Measurements from ENCODE around the gene C9. TPM values are rescaled to one million over a fixed set of nuclear protein-coding genes. Genes with fewer than 3 reads are reported as not detected.

The C9 gene
- total RNA-seq, 4 donors from 2014 or later, result not detected

DNA sequence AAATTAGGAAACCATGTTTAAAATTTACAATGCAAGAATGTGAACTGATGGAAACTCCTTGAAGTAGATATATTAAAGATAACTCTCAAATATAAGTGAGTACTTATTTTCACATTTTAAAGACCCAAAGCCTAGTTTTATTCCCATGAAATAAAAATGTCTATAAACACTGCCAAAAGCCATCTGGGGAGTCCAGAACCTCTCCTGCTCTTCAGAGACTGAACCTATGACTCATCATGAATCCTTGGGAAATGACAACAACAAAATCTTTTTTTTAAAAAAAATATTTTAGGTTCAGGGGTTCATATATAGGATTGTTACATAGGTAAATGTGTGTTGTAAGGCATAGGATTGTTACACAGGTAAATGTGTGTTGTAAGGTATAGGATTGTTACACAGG is 111.1 kb downstream of the C9 start:
- DNase-seq, result no peak
- Histone ChIP-seq H3K9me3 (no peaks in the 10 kb centered on the region), H3K27ac (no peak overlapping the region), H3K27me3 (no peaks in the 10 kb centered on the region), H3K4me3 (replicated peaks in 1 of 3) (no peak overlapping the region), H3K4me1 (no peaks in the 10 kb centered on the region), H3K36me3 (no peaks in the 10 kb centered on the region)
- no peak for TF ChIP-seq POLR2A (IDR thresholded peaks at IDR 0.05)
- intact Hi-C loops (cut with DNase I), result no loop called here

DNA sequence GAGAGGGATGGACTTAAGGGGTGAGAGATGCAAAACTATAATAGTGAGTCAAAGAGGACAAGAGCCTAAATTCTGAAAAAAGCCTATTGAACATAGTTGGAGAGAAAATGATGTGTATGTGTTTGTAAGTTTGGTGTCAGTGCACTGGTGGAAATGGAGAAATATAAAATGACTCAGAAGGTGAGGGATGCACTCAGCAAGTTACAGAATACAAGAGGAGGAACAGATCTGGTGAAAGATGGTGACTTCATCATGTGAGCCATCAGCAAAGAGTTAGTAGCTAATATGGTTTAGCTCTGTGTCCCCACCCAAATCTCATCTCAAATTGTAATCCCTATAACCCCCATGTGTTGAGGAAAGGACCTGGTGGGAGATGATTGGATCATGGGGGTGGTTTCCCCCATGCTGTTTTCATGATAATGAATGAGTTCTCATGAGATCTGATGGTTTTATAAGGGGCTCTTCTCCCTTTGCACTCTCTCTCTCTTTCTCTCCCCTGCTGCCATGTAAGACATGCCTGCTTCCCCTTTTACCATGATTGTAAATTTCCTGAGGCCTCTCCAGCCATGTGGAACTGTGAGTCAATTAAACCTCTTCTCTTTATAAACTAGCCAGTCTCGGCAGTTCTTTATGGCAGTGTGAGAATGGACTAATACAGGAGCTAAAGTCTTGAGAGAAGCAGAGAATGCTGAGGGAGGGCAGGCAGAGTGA is 114.6 kb downstream of the C9 start:
- no peaks in the 10 kb centered on the region for H3K36me3 ChIP-seq
- H3K27me3 ChIP-seq, result no peaks in the 10 kb centered on the region
- H3K9me3 ChIP-seq, result no peaks in the 10 kb centered on the region
- WGBS, 2 donors, result 48 to 63% methylated on average over 1 of the region's 1 CpG
- DNase-seq, result no peak
- H3K4me1 ChIP-seq, result no peaks in the 10 kb centered on the region
- H3K4me3 ChIP-seq (replicated peaks in 1 of 3), result no peak overlapping the region
- no peak overlapping the region for H3K27ac ChIP-seq
- TF ChIP-seq, protein P1, sequence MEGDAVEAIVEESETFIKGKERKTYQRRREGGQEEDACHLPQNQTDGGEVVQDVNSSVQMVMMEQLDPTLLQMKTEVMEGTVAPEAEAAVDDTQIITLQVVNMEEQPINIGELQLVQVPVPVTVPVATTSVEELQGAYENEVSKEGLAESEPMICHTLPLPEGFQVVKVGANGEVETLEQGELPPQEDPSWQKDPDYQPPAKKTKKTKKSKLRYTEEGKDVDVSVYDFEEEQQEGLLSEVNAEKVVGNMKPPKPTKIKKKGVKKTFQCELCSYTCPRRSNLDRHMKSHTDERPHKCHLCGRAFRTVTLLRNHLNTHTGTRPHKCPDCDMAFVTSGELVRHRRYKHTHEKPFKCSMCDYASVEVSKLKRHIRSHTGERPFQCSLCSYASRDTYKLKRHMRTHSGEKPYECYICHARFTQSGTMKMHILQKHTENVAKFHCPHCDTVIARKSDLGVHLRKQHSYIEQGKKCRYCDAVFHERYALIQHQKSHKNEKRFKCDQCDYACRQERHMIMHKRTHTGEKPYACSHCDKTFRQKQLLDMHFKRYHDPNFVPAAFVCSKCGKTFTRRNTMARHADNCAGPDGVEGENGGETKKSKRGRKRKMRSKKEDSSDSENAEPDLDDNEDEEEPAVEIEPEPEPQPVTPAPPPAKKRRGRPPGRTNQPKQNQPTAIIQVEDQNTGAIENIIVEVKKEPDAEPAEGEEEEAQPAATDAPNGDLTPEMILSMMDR (IDR thresholded peaks at IDR 0.05), result no peak
- no peak for TF ChIP-seq POLR2A (IDR thresholded peaks at IDR 0.05)
- intact Hi-C loops (cut with DNase I), result no loop called here

DNA sequence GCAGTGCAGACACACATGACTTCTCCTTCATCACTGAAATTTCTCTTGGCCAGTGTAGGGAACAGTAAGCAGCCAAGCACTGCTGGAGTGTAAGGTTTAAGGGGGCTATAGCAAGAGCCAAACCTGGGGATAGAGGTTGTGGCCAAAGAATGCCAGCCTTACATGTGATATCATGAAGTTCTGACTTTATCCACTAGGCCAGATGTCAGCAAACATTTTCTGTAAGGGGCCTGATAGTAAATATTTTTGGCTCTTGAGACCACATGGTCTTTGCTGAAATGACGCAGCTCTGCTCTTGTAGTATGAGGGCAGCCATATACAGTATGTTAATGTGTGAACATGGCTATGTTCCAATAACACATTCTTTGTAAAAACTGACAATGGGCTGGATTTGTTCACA is 115.2 kb downstream of the C9 start:
- Histone ChIP-seq H3K9me3 (no peaks in the 10 kb centered on the region), H3K27ac (no peak overlapping the region), H3K4me1 (no peaks in the 10 kb centered on the region), H3K27me3 (no peaks in the 10 kb centered on the region), H3K4me3 (replicated peaks in 1 of 3) (no peak overlapping the region), H3K36me3 (no peaks in the 10 kb centered on the region)
- WGBS, 2 donors, result 86 to 96% methylated on average over 1 of the region's 1 CpG
- intact Hi-C loops (cut with DNase I), result no loop called here
- TF ChIP-seq, protein P1 (IDR thresholded peaks at IDR 0.05), result no peak
- TF ChIP-seq POLR2A (IDR thresholded peaks at IDR 0.05), result no peak
- DNase-seq, result no peak

DNA sequence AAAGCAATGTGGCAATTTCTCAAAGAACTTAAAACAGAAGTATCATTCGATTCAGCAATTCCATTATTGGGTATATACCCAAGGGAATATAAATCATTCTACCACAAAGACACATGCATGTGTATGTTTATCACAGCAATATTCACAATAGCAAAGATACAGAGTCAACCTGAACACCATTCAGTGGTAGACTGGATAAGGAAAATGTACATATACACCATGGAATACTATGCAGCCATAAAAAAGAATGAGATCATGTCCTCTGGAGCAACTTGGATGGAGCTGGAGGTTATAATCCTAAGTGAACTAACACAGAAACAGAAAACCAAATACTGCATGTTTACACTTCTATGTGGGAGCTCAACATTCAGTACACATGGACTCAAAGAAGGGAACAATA is 123.5 kb downstream of the C9 start:
- no peak for DNase-seq
- H3K4me1 ChIP-seq, result no peaks in the 10 kb centered on the region
- intact Hi-C loops (cut with DNase I), result no loop called here
- no peak for TF ChIP-seq POLR2A (IDR thresholded peaks at IDR 0.05)
- TF ChIP-seq, protein P1 (IDR thresholded peaks at IDR 0.05), result no peak
- no peak overlapping the region for H3K4me3 ChIP-seq (replicated peaks in 1 of 3)
- no peak overlapping the region for H3K27ac ChIP-seq
- H3K9me3 ChIP-seq, result no peaks in the 10 kb centered on the region
- 92 to 95% methylated on average over 1 of the region's 1 CpG for WGBS, 2 donors
- no peaks in the 10 kb centered on the region for H3K27me3 ChIP-seq
- no peaks in the 10 kb centered on the region for H3K36me3 ChIP-seq

DNA sequence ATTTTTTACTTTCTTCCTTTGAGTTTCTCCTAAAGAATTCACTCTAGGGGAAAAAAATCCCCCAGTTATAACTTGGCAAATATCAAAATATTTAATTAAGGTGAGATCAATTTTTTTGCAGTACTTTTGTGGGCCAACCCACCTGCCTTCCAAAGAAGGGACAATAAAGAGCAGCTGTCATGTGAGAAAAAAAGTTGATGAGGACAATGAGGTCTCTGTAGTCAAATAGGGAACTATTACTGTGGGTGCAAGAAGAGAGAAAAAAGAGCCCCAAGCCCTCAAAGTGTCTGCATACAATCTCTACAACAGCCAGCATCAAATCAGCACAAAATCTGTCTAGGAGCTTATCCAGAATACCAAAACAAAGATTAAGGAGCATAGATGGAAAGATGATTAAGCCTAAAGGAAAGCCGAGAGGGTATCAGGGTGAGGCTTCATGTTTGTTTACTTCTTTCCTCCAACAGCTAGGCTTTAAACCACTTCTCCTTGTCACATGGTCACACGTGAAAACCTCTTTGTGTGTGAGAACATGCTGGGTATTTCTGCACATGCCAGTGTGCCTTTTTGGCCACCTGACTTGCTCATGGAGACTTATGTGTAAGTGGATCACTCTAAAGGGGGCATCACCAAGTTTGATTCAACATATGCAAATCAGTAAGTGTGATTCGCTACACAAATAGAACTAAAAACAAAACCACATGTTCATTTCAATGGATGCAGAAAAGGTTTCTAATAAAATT is 125.8 kb downstream of the C9 start:
- intact Hi-C loops (cut with DNase I), result no loop called here
- Histone ChIP-seq H3K27ac (no peak overlapping the region), H3K27me3 (no peaks in the 10 kb centered on the region), H3K9me3 (no peaks in the 10 kb centered on the region), H3K36me3 (no peaks in the 10 kb centered on the region), H3K4me3 (replicated peaks in 1 of 3) (no peak overlapping the region), H3K4me1 (no peaks in the 10 kb centered on the region)
- 60 to 67% methylated on average over 3 of the region's 3 CpGs for WGBS, 2 donors
- no peak for TF ChIP-seq POLR2A (IDR thresholded peaks at IDR 0.05)
- TF ChIP-seq, protein P1 (IDR thresholded peaks at IDR 0.05), result no peak
- no peak for DNase-seq
